Erythroblast (primary cell): ENCODE measurements around the gene CELF3.

Experiments
- GATA1 ChIP-seq: IDR thresholded peaks from 2 replicates; pipeline ENCODE4 v1.6.1; 2011; ENCODE audit warnings: low read depth, mild to moderate bottlenecking, control low read depth, low read length, moderate library complexity
- POLR2A ChIP-seq: IDR thresholded peaks from 2 replicates; pipeline ENCODE4 v1.6.1; 2011; ENCODE audit warnings: mild to moderate bottlenecking, low read length

DNA sequence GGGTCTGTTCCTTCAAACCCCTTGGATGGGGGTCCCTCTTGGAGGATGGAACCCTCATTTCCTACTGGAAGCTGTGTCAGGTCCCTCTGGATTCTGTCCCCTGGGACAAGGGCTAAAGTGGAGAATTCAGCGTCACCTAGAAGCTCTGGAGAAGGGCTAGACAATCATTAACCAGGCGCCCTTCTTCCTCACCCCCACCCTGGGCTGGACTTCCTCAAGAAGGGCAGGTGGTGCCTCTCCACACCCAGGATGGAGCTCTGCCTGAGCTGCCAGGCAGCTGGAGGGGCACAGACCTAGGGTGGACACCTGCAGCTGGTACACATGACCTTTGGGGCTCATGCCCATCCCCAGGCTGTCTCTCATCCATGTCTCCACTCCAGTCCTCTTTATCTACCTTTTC, 3.6 kb downstream of the CELF3 start:
- TF ChIP-seq POLR2A (no peak), GATA1 (no peak)
